Fibroblast of lung (primary cell): Measurements from ENCODE around the gene CHD5.

Experiments
- CTCF ChIP-seq, 2 donors: IDR thresholded peaks in 1 of 2; conservative IDR thresholded peaks in 1 of 2; 1 replicate in 1 of 2; 2 replicates in 1 of 2; pipeline ENCODE4 v1.5.1; 2011 to 2012; ENCODE audit warnings: low read length in 2 of 2, control low read depth in 1 of 2, inconsistent platforms in 1 of 2, low read depth in 1 of 2, mild to moderate bottlenecking in 1 of 2
- EZH2 ChIP-seq: IDR thresholded peaks from 2 replicates; pipeline ENCODE4 v1.5.1; 2012; ENCODE audit warnings: low read length, control low read depth, mild to moderate bottlenecking; ENCODE audit errors: missing control alignments

- TF ChIP-seq CTCF (conservative IDR thresholded peaks at IDR 0.05 in 1 of 2, IDR thresholded peaks at IDR 0.05 in 1 of 2; ENCODE audit: low read depth in 1 of 2, low read length in 2 of 2) = no peak
- TF ChIP-seq EZH2 = no peak
These were observed 82.3 kb downstream of the CHD5 start for GRCh38 chr1:6097824-6098223.
